A549 (cell line): ENCODE results near the gene C5orf15. TPM values are rescaled to one million over a fixed set of nuclear protein-coding genes. Genes with fewer than 3 reads are reported as not detected.

Experiments
- ATAC-seq, 2 experiments: fragments of 200-7000 bp in 1 of 2; fragments of >200 bp in 1 of 2; cut with Nextera tagmentation in 1 of 2; cut with Tn5 transposase in 1 of 2; 3 replicates each; pipeline versions ENCODE4 v1.8.0 to v1.9.1; 2018 to 2020; ENCODE audit warnings: mild to moderate bottlenecking in 1 of 2, moderate library complexity in 1 of 2
- CTCF ChIA-PET: fragments of 300-600 bp; sonication (Branson Sonifier 250); formaldehyde crosslinking; extraction: SDS; loops from one replicate; lab custom pipeline; 2021; ENCODE audit warnings: antibody characterized with exemption, inconsistent platforms; lab: Yijun Ruan, JAX
- POLR2A ChIA-PET: fragments of 350-600 bp; formaldehyde crosslinking; extraction: SDS; loops from one replicate; lab custom pipeline; 2021; ENCODE audit warnings: antibody characterized with exemption, inconsistent platforms; lab: Yijun Ruan, JAX
- DNase-seq, 2 experiments: peaks; one replicate each; pipeline versions ENCODE4 v3.0.0 to v3.0.0-alpha.2; 2011 to 2016; ENCODE audit warnings: low read depth in 1 of 2, low spot score in 1 of 2
- FAIRE-seq: peaks from 2 replicates; lab custom pipeline; 2011; peaks lifted over from hg19 to GRCh38; lab: Jason Lieb, UNC
- H3K27ac ChIP-seq, 2 experiments: fragments of >200 bp; sonication (Bioruptor Twin); formaldehyde crosslinking; 3 replicates each; pipeline ENCODE4 v1.5.1; 2016 to 2017
- H3K4me1 ChIP-seq: fragments of >200 bp; sonication (Bioruptor Twin); formaldehyde crosslinking; 3 replicates; pipeline ENCODE4 v1.6.1; 2016
- H3K4me2 ChIP-seq: fragments of >200 bp; sonication (Bioruptor Twin); formaldehyde crosslinking; 3 replicates; pipeline ENCODE4 v1.6.1; 2016
- H3K4me3 ChIP-seq: fragments of >200 bp; sonication (Bioruptor Twin); formaldehyde crosslinking; 3 replicates; pipeline ENCODE4 v1.5.1; 2016
- H3K9me3 ChIP-seq: fragments of >200 bp; sonication (Bioruptor Twin); formaldehyde crosslinking; 3 replicates; pipeline ENCODE4 v1.6.1; 2016
- BHLHE40 ChIP-seq: IDR thresholded peaks from 2 replicates; pipeline ENCODE4 v1.6.1; 2012; ENCODE audit warnings: low read depth, low read length, inconsistent platforms
- CEBPB ChIP-seq, 2 experiments: fragments of >200 bp in 1 of 2; sonication (Bioruptor Twin) in 1 of 2; formaldehyde crosslinking in 1 of 2; IDR thresholded peaks; 2 replicates each; pipeline ENCODE4 v1.6.1; 2012 to 2016
- EHMT2 ChIP-seq: fragments of 200-600 bp; sonication (generic); IDR thresholded peaks from 2 replicates; pipeline ENCODE4 v1.6.1; 2016; ENCODE audit warnings: antibody characterized with exemption, low read depth, mild to moderate bottlenecking, moderate library complexity
- ESRRA ChIP-seq: fragments of 150-350 bp; IDR thresholded peaks from 2 replicates; pipeline ENCODE4 v1.6.1; 2014; ENCODE audit warnings: mild to moderate bottlenecking, low read length, borderline replicate concordance
- FOSB ChIP-seq: fragments of 250-450 bp; sonication (Bioruptor Pico); IDR thresholded peaks from 2 replicates; pipeline ENCODE4 v1.5.0; 2020; ENCODE audit warnings: mild to moderate bottlenecking, moderate library complexity
- FOSL2 ChIP-seq, 2 experiments: fragments of 450-650 bp in 1 of 2; fragments of >200 bp in 1 of 2; sonication (Bioruptor Twin) in 1 of 2; formaldehyde crosslinking; IDR thresholded peaks; 2 replicates each; pipeline versions ENCODE4 v1.5.0 to v1.6.1; 2016 to 2020; ENCODE audit warnings: mild to moderate bottlenecking in 1 of 2, moderate library complexity in 1 of 2
- FOXS1 ChIP-seq: fragments of 250-450 bp; sonication (Bioruptor Pico); IDR thresholded peaks from 2 replicates; pipeline ENCODE4 v1.5.0; 2020; ENCODE audit warnings: mild to moderate bottlenecking, moderate library complexity
- HDAC2 ChIP-seq: fragments of 200-600 bp; sonication (generic); IDR thresholded peaks from 2 replicates; pipeline ENCODE4 v1.6.1; 2016
- HES2 ChIP-seq: fragments of >200 bp; sonication (Bioruptor Twin); formaldehyde crosslinking; IDR thresholded peaks from 2 replicates; pipeline ENCODE4 v1.6.1; 2016
- HOXA7 ChIP-seq: fragments of 250-450 bp; sonication (Bioruptor Pico); IDR thresholded peaks from 2 replicates; pipeline ENCODE4 v1.5.0; 2020; ENCODE audit warnings: mild to moderate bottlenecking, moderate library complexity
- JUN ChIP-seq, 2 experiments: fragments of >200 bp; sonication (Bioruptor Twin); formaldehyde crosslinking; IDR thresholded peaks; 2 replicates in 1 of 2; 3 replicates in 1 of 2; pipeline ENCODE4 v1.6.1; 2016 to 2017
- JUNB ChIP-seq: fragments of >200 bp; sonication (Bioruptor Twin); formaldehyde crosslinking; IDR thresholded peaks from 2 replicates; pipeline ENCODE4 v1.6.1; 2016
- MAFK ChIP-seq: fragments of 450-650 bp; IDR thresholded peaks from 2 replicates; pipeline ENCODE4 v1.6.1; 2014; ENCODE audit not compliant: partially characterized antibody
- NPAS2 ChIP-seq: fragments of 250-450 bp; sonication (Bioruptor Pico); IDR thresholded peaks from 2 replicates; pipeline ENCODE4 v1.8.0; 2022; ENCODE audit warnings: mild to moderate bottlenecking, moderate library complexity, borderline replicate concordance
- NR3C1 ChIP-seq: fragments of >200 bp; sonication (Bioruptor Twin); formaldehyde crosslinking; IDR thresholded peaks from 3 replicates; pipeline ENCODE4 v1.6.1; 2017
- RAD21 ChIP-seq, 2 experiments: fragments of >200 bp in 1 of 2; sonication (Bioruptor Twin) in 1 of 2; formaldehyde crosslinking in 1 of 2; IDR thresholded peaks in 1 of 2; conservative IDR thresholded peaks in 1 of 2; 2 replicates in 1 of 2; 3 replicates in 1 of 2; pipeline ENCODE4 v1.6.1; 2012 to 2018; ENCODE audit warnings: inconsistent platforms in 1 of 2
- RARB ChIP-seq: fragments of 250-450 bp; sonication (Bioruptor Pico); IDR thresholded peaks from 2 replicates; pipeline ENCODE4 v1.8.0; 2021; ENCODE audit warnings: mild to moderate bottlenecking, moderate library complexity
- TFCP2L1 ChIP-seq: fragments of 250-450 bp; sonication (Bioruptor Pico); IDR thresholded peaks from 2 replicates; pipeline ENCODE4 v1.5.0; 2021; ENCODE audit warnings: mild to moderate bottlenecking
- WGBS: methylation state at CpG from one replicate; pipeline ENCODE4 v1.1.6; 2017; ENCODE audit errors: missing lambda C conversion rate; 5-methylcytosine and 5-hydroxymethylcytosine counted together
- polyA plus RNA-seq, 4 experiments: library from polyadenylated mRNA; depleted of rRNA in 3 of 4; stranded (reverse); fragments of >200 nt; fragmentation: RNase III in 1 of 4; extraction: RNeasy Plus Mini Kit Qiagen cat#74134 plus additional on column Dnase treatment in 1 of 4; gene quantifications; 2 replicates in 3 of 4; 3 replicates in 1 of 4; pipeline ENCODE4 v1.2.3, GENCODE V29; 2011 to 2017
- TF ChIP-seq, protein P1 (sequence below): fragments of 450-650 bp; IDR thresholded peaks from 2 replicates; pipeline ENCODE4 v1.6.1; 2014; ENCODE audit warnings: antibody characterized with exemption

C5orf15 gene
- polyA plus RNA-seq, 2 of the 4 experiments (the other 2 are of a cell fraction) = 92.9 to 126 TPM

GRCh38 chr5:133970325-133970909 is 2.0 kb upstream of the C5orf15 start:
- TF ChIP-seq EHMT2 (no peak), MAFK (peak; percentile 58)
- TF ChIP-seq, all 56 proteins: peak for 1
- ChIA-PET CTCF (interaction anchor here (1.8 to 2.7 kb wide), 3 partner anchors 9 to 546 kb away, joined by 6 to 23 read pairs (median 9); no protein-coding TSS in a partner anchor), POLR2A (interaction anchor here (1.0 to 1.1 kb wide), 2 partner anchors 34 to 35 kb away, joined by 5 to 8 read pairs; partner anchors contain the start of gene VDAC1)
- FAIRE-seq (no peak), ATAC-seq (peak in 1 of 2 experiments; percentile 3; a peak in 3 of 6 replicates), DNase-seq (no peak)
- peak overlapping the region; percentile 91 to 95 for H3K27ac ChIP-seq
- peak overlapping the region; percentile 63 for H3K4me2 ChIP-seq
- H3K9me3 ChIP-seq = no peaks in the 10 kb centered on the region
- H3K4me3 ChIP-seq = no peak overlapping the region
- H3K4me1 ChIP-seq = peaks cover 32% of the 10 kb centered on the region
- 42% methylated on average over 2 of the region's 2 CpGs for WGBS

- peak; percentile 97 for FAIRE-seq
- peak overlapping the region; percentile 63 for H3K4me2 ChIP-seq
- POLR2A ChIA-PET = interaction anchor here (1.0 to 1.1 kb wide), 2 partner anchors 34 to 35 kb away, joined by 5 to 8 read pairs; partner anchors contain the start of gene VDAC1
- TF ChIP-seq CEBPB (IDR thresholded peaks at IDR 0.05) = peak; percentile 5 to 49; a peak in 1 of 4 replicates
- TF ChIP-seq FOXS1 = peak; percentile 60; the same call in 1 of the 2 replicates
- TF ChIP-seq BHLHE40 = no peak
- TF ChIP-seq MAFK = no peak
- TF ChIP-seq TFCP2L1 (CRISPR knock-in tag) = no peak
- peak; percentile 45 for TF ChIP-seq JUNB
- no peak for TF ChIP-seq HOXA7 (CRISPR knock-in tag)
- TF ChIP-seq RAD21 (conservative IDR thresholded peaks at IDR 0.05 in 1 of 2, IDR thresholded peaks at IDR 0.05 in 1 of 2) = no peak
- TF ChIP-seq RARB (CRISPR knock-in tag) = peak; percentile 34; the same call in 1 of the 2 replicates
- no peak for TF ChIP-seq NR3C1
- no peak for TF ChIP-seq FOSL2 (IDR thresholded peaks at IDR 0.05)
- peak; percentile 84 for TF ChIP-seq FOSL2 (CRISPR knock-in tag; IDR thresholded peaks at IDR 0.05)
- 0 out of 5 replicates have a peak, but pooled peaks of 1 of the 2 experiments have one; percentile 51 for TF ChIP-seq JUN (IDR thresholded peaks at IDR 0.05)
- TF ChIP-seq, protein P1, sequence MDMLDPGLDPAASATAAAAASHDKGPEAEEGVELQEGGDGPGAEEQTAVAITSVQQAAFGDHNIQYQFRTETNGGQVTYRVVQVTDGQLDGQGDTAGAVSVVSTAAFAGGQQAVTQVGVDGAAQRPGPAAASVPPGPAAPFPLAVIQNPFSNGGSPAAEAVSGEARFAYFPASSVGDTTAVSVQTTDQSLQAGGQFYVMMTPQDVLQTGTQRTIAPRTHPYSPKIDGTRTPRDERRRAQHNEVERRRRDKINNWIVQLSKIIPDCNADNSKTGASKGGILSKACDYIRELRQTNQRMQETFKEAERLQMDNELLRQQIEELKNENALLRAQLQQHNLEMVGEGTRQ = no peak
- no peak for TF ChIP-seq NPAS2 (CRISPR knock-in tag)
- TF ChIP-seq, all 56 proteins: peak for 6
- peak overlapping the region; percentile 67 for H3K4me3 ChIP-seq
- H3K27ac ChIP-seq = peak overlapping the region; percentile 91 to 95
- H3K4me1 ChIP-seq = peaks cover 32% of the 10 kb centered on the region
- DNase-seq (peak; percentile 54 to 87), ATAC-seq (peak; percentile 37 to 50)
- WGBS = 22% methylated on average over 7 of the region's 7 CpGs
- H3K9me3 ChIP-seq = no peaks in the 10 kb centered on the region
- CTCF ChIA-PET = interaction anchor here (0.6 to 2.7 kb wide), 7 partner anchors 10 to 549 kb away, joined by 3 to 23 read pairs (median 6); no protein-coding TSS in a partner anchor
Observed at GRCh38 chr5:133969654-133970324, 1.4 kb upstream of the C5orf15 start.

- POLR2A ChIA-PET = no interaction called here
- Histone ChIP-seq H3K4me1 (peaks cover 38% of the 10 kb centered on the region), H3K27ac (peak overlapping the region; percentile 91 to 95), H3K4me3 (peak overlapping the region; percentile 67), H3K9me3 (no peaks in the 10 kb centered on the region), H3K4me2 (peak overlapping the region; percentile 93)
- no peak for FAIRE-seq
- CTCF ChIA-PET = interaction anchor here (1.6 kb wide), 1 partner anchor 72 kb away, joined by 7 read pairs; no protein-coding TSS in a partner anchor
- ATAC-seq = peak; percentile 52 to 57
- DNase-seq = no peak
- TF ChIP-seq FOSB = no peak
- WGBS = 2% methylated on average over 12 of the region's 12 CpGs
Observed at GRCh38 chr5:133967698-133968203, 674 bp downstream of the C5orf15 start.

DNA sequence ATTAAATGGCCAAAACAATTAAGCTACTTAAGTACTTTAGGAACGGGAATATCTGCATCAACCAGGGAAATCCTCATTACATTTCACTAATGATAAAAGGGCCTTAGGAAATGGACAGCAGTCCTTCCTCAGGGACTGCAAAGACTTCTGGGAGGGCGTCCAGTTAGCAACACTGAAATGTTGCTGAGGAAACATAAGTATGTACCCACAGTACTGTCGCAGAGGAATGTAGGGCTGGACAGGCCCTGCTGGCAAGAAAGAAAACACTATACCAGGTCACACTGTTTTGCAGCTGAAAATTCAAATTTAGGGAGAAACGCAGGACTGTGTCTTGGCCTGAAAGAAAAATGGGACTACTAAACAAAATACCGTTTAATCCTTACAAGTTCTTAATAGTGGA is 1.3 kb downstream of the C5orf15 start:
- TF ChIP-seq ESRRA (no peak), FOXS1 (no peak), HES2 (no peak), FOSL2 (IDR thresholded peaks at IDR 0.05) (no peak), FOSL2 (CRISPR knock-in tag; IDR thresholded peaks at IDR 0.05) (no peak), HDAC2 (no peak)
- H3K4me2 ChIP-seq = peak overlapping the region; percentile 93
- POLR2A ChIA-PET = no interaction called here
- CTCF ChIA-PET = interaction anchor here (0.7 to 1.6 kb wide), 5 partner anchors 9 to 544 kb away, joined by 3 to 7 read pairs (median 3); no protein-coding TSS in a partner anchor
- peak overlapping the region; percentile 67 for H3K4me3 ChIP-seq
- peak overlapping the region; percentile 91 to 95; a peak in 3 of 6 replicates for H3K27ac ChIP-seq
- no peak for FAIRE-seq
- no peak for ATAC-seq
- WGBS = 68% methylated on average over 5 of the region's 5 CpGs
- H3K4me1 ChIP-seq = peaks cover 42% of the 10 kb centered on the region
- no peak for DNase-seq
- H3K9me3 ChIP-seq = no peaks in the 10 kb centered on the region
